Activated T-cell treated with anti-CD3 and anti-CD28 coated beads for 4 hours (primary cell): ENCODE results near the gene NAPA.

Experiments used
- DNase-seq: peaks from one replicate; pipeline ENCODE4 v3.0.0-alpha.2; 2020

The NAPA gene

GRCh38 chr19:47521473-47522180 lies 6.8 kb upstream of the NAPA start:
- DNase-seq: no peak

- no peak for DNase-seq
Measured at GRCh38 chr19:47520839-47521238, 6.0 kb upstream of the NAPA start.

GRCh38 chr19:47520343-47520806 lies 5.5 kb upstream of the NAPA start:
- DNase-seq: no peak

GRCh38 chr19:47518854-47519253 lies 4.0 kb upstream of the NAPA start:
- DNase-seq: no peak

GRCh38 chr19:47518139-47518538 lies 3.3 kb upstream of the NAPA start:
- DNase-seq: peak; percentile 36

- DNase-seq: no peak
Measured at GRCh38 chr19:47514151-47514868, 553 bp downstream of the NAPA start.

- no peak for DNase-seq
Measured at GRCh38 chr19:47512948-47513319, 1.9 kb downstream of the NAPA start.

GRCh38 chr19:47512183-47512947 lies 2.5 kb downstream of the NAPA start:
- no peak for DNase-seq

GRCh38 chr19:47511681-47512080 lies 3.2 kb downstream of the NAPA start:
- DNase-seq: no peak

GRCh38 chr19:47511128-47511517 lies 3.7 kb downstream of the NAPA start:
- DNase-seq: no peak

- DNase-seq: no peak
Measured at GRCh38 chr19:47510516-47511127, 4.2 kb downstream of the NAPA start.

- no peak for DNase-seq
Measured at GRCh38 chr19:47509973-47510372, 4.9 kb downstream of the NAPA start.

GRCh38 chr19:47509170-47509847 lies 5.6 kb downstream of the NAPA start:
- no peak for DNase-seq

- no peak for DNase-seq
Measured at GRCh38 chr19:47508721-47509120, 6.1 kb downstream of the NAPA start.

GRCh38 chr19:47507924-47508553 lies 6.8 kb downstream of the NAPA start:
- no peak for DNase-seq

- DNase-seq: no peak
Measured at GRCh38 chr19:47507012-47507411, 7.9 kb downstream of the NAPA start.

GRCh38 chr19:47506459-47506858 lies 8.4 kb downstream of the NAPA start:
- DNase-seq: no peak

- no peak for DNase-seq
Measured at GRCh38 chr19:47505506-47505905, 9.4 kb downstream of the NAPA start.

GRCh38 chr19:47503826-47504150 lies 11.1 kb downstream of the NAPA start:
- DNase-seq: no peak

GRCh38 chr19:47503130-47503825 lies 11.6 kb downstream of the NAPA start:
- DNase-seq: no peak
